Measurements from ENCODE around the gene OPN1MW3.
"Not testable (repeated sequence)": the region's sequence is repeated elsewhere in the genome, so short reads cannot be mapped to it uniquely, and the experiment has no call there.

Gene OPN1MW3

GRCh38 chrX:154257282-154257681, at the start of gene OPN1MW3:
OPN1MW3 (plus strand) TSS chrX:154257582; CDS start chrX:154257620, 38 bp downstream.
- DNase-seq = not testable (repeated sequence)

DNA sequence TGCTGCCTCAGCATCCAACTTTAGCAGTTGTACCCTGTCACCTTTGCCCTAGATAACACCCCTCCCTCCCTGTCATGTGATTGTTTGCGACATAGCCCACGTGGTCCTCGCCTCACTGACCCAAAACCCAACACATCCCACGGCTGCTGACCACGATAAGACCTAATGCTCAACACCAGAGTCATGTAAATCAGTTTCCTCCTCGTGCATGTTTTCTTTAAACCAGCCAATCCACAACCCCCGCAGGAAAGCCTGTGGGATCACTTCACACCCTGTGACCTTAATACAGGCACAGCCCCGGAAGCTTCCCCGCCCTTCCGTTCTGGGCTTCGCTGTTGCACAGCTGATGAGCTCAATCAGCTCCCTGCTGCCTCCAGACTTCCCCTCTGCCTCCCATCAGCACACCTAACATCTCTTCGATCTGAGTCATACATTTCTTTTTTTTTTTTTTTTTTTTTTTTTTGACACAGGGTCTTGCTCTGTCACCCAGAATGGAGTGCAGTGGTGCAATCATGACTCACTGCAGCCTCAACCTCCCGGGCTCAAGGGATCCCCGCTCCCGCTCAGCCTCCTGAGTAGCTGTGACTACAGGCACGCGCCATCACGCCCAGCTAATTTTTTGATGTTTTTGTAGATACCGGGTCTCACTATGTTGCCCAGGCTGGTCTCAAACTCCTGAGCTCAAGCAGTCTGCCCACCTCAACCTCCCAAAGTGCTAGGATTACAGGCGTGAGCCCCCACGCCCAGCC, 47.5 kb upstream of the OPN1MW3 start:
- not testable (repeated sequence) for DNase-seq

GRCh38 chrX:154211057-154211456, 46.3 kb upstream of the OPN1MW3 start:
- not testable (repeated sequence) for DNase-seq

GRCh38 chrX:154211499-154211898, 45.9 kb upstream of the OPN1MW3 start:
- not testable (repeated sequence) for DNase-seq

- not testable (repeated sequence) for DNase-seq
Measured at GRCh38 chrX:154219456-154219855, 37.9 kb upstream of the OPN1MW3 start, which contains the start of gene OPN1MW2. OPN1MW2 (plus strand) TSS chrX:154219756; CDS start chrX:154219816, 60 bp downstream.

- DNase-seq = not testable (repeated sequence)
Measured at GRCh38 chrX:154225292-154225691, 32.1 kb upstream of the OPN1MW3 start.

DNA sequence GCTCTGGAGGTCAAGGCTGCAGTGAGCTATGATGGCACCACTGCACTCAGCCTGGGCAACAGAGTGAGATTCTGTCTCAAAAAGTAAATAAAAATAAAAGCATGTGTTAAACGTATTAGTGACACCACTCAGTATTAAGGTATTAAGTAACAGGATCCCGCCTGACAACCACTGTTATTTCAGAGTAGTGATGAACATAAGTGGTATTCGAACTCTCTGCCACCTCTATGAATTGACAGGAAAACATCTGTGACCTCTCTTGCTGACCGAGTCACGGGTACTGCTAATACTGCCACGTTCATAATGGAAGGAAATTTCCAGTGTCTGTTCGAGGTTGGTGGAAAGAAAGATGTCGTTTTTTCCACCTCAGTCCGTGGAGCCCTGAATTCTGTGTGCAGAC, 30.7 kb upstream of the OPN1MW3 start:
- not testable (repeated sequence) for DNase-seq

DNA sequence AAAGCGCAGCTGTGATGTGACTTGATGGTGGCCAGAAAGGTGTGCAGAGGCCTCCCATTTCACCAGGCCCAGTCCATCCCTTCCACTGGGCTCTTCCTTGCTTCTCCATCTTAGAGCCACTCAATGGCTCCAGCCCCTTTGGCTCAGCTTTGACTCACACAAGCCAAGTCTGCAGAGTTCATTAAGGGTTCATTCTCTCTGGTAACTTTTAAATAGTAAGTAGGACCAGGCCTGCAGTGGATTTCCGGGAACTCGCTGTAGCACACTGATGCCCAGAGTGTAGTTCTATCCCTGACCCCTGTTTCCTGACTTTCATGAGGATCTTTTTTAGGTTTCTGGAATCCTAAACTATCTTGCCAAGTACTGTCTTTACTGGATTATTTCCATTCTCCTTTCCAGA, 25.9 kb upstream of the OPN1MW3 start:
- DNase-seq = not testable (repeated sequence)

GRCh38 chrX:154233620-154234019, 23.8 kb upstream of the OPN1MW3 start:
- DNase-seq = not testable (repeated sequence)

DNA sequence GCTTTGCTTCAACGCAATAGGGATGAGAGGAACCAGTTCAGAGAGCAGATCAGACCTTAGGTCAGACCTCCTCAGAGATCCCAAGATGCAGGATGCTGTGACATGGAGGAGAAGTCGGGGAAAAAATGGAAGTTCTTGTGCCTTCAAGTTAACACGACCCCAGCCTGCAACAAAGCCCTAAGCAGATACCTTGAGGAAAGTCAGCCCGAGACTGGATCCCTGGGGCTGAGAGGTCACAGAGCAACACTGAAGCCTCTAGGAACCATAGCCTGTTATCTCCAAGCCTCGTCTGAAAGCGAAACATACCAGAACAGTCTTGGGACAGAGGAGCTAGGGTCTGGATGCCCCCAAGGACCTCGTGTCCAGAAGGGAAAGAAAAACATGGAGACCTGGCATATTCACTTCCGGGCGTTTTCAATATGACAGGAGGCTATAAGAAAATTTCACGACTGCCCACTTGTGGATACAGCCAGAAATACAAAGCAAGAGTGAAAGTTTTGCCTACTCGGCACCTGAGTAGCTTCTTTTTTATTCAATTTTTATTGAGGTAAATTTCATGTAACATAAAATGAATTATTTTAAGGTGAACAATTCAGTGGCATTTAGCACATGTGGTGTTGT, 18.3 kb upstream of the OPN1MW3 start:
- not testable (repeated sequence) for DNase-seq

DNA sequence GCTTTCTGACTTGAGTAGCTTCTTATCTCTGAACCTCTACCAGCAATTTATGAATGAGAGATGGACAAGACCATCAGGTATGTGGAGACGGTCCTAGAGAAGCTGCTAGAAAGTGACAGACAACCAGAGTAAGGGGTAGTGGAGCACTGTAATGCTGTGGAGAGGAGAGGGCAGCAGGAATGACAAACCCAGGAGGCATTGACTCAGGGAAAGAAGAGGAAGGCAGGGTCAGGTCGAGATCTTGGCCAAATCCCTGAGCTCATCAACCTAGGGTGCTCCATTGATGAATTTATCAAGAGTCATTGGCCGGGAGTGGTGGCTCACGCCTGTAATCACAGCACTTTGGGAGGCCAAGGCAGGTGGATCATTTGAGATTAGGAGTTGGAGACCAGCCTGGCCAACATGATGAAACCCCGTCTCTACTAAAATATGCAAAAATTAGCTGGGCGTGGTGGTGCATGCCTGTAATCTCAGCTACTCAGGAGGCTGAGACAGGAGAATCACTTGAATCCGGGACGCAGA, 17.3 kb upstream of the OPN1MW3 start:
- DNase-seq = not testable (repeated sequence)

DNA sequence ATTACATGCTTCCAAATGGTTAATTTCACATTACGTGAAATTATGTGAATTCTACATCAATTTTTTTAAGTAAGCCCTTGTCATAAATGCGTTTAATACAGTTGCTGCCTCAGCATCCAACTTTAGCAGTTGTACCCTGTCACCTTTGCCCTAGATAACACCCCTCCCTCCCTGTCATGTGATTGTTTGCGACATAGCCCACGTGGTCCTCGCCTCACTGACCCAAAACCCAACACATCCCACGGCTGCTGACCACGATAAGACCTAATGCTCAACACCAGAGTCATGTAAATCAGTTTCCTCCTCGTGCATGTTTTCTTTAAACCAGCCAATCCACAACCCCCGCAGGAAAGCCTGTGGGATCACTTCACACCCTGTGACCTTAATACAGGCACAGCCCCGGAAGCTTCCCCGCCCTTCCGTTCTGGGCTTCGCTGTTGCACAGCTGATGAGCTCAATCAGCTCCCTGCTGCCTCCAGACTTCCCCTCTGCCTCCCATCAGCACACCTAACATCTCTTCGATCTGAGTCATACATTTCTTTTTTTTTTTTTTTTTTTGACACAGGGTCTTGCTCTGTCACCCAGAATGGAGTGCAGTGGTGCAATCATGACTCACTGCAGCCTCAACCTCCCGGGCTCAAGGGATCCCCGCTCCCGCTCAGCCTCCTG, 9.9 kb upstream of the OPN1MW3 start:
- DNase-seq = not testable (repeated sequence)

- not testable (repeated sequence) for DNase-seq
Measured at GRCh38 chrX:154248076-154248475, 9.3 kb upstream of the OPN1MW3 start.

DNA sequence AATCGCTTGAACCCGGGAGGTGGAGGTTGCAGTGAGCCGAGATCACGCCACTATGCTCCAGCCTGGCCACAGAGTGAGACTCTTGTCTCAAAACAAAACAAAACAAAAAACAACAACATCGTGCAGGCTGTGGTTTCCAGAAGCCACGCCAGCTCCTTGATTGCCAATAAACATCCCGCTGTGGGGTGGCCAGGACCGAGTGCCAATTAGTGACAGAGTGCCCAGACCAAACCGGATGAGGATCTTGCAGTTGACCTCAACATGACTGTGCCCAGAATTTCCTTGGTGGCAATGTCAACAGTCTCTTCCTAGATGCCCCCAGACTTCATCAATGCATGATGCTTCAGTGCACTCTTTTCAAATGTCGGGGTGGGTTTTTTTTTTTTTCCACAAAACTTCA, 1.3 kb downstream of the OPN1MW3 start:
- DNase-seq = not testable (repeated sequence)

GRCh38 chrX:154263072-154263471, 5.7 kb downstream of the OPN1MW3 start:
- not testable (repeated sequence) for DNase-seq

DNA sequence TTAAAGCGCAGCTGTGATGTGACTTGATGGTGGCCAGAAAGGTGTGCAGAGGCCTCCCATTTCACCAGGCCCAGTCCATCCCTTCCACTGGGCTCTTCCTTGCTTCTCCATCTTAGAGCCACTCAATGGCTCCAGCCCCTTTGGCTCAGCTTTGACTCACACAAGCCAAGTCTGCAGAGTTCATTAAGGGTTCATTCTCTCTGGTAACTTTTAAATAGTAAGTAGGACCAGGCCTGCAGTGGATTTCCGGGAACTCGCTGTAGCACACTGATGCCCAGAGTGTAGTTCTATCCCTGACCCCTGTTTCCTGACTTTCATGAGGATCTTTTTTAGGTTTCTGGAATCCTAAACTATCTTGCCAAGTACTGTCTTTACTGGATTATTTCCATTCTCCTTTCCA, 11.9 kb downstream of the OPN1MW3 start:
- DNase-seq = not testable (repeated sequence)

GRCh38 chrX:154284489-154285338, 27.3 kb downstream of the OPN1MW3 start:
- not testable (repeated sequence) for DNase-seq

DNA sequence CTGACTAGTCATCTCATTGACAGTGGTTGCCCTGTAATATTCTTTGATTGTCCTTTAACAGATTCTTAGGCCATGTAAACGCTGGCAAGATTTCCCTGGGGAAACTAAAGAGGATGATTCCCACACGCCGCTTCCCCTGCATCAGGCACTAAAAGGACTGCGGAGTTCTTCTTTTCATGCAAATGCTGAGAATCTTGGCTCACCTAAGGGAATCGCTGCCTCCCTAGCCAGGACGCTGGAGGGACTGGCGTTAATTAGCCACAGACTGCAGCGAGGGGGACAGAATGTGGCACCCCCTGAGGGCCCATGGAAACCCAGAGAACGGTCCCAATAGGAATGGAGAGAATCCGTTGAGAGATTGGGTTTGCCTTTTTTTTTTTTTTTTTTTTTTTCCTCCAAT, 29.0 kb downstream of the OPN1MW3 start:
- not testable (repeated sequence) for DNase-seq

- no peak for DNase-seq
Measured at GRCh38 chrX:154294791-154295574, 37.6 kb downstream of the OPN1MW3 start, which contains the start of gene TEX28. TEX28 (minus strand) TSS chrX:154295124; CDS start chrX:154292117, 3,007 bp downstream.

GRCh38 chrX:154295664-154296310, 38.4 kb downstream of the OPN1MW3 start, which contains the start of gene TKTL1:
TKTL1 (plus strand) TSS chrX:154295795; CDS start chrX:154295860, 65 bp downstream.
- no peak for DNase-seq

- no peak for DNase-seq
Measured at GRCh38 chrX:154296731-154297130, 39.3 kb downstream of the OPN1MW3 start.
